Left lobe of liver (tissue), 2 donors: Measurements from ENCODE around the gene ADRA2C. TPM values are rescaled to one million over a fixed set of nuclear protein-coding genes. Genes with fewer than 3 reads are reported as not detected.
"Not testable (repeated sequence)": the region's sequence is repeated elsewhere in the genome, so short reads cannot be mapped to it uniquely, and the experiment has no call there.

Experiments
- ATAC-seq: fragments of 200-7000 bp; cut with Tn5 transposase; one replicate; pipeline ENCODE4 v1.9.1; 2020; ENCODE audit warnings: mild to moderate bottlenecking, moderate library complexity
- DNase-seq: peaks from one replicate; pipeline ENCODE4 v3.0.0-alpha.2; 2020; ENCODE audit warnings: low spot score
- total RNA-seq: library from RNA; stranded (reverse); gene quantifications from one replicate; pipeline ENCODE4 v1.2.1, GENCODE V29; 2021
- donor health status: DM: no; HTN: no; CAD: no; lungs with moderate emphysema.
- donor health status: DM: no; HTN: yes; CAD: no.

The ADRA2C gene
- total RNA-seq, 1 donor from 2014 or later: 0.28 TPM

DNA sequence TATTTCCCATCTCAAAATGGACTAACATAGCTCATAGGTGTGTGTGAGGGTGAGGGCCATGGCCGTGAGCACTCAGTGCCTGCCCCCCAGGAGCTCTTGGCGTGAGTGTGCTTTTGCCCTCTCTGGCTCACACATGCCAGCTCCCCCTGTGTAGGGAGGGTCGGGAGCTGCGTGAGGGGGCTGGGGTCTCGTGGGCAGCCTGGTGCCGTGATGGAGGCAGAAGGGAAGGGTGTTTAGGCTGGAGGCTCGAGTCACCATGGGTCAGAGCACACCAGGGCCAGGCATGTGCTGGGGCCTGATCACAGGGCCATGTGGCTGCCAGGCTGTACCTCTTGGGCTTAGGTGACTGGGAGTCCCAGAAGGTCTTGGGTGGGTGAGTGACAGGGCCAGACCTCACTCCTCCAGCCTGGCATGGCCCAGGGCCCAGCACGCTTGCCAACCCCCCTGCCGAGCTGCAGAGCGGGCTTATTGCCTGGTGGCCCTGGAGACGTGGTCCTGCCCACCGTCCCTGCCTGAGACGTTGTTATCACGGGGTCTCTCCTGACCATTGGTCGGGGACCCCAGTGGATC lies 44.0 kb downstream of the ADRA2C start:
- no peak for ATAC-seq
- no peak for DNase-seq

DNA sequence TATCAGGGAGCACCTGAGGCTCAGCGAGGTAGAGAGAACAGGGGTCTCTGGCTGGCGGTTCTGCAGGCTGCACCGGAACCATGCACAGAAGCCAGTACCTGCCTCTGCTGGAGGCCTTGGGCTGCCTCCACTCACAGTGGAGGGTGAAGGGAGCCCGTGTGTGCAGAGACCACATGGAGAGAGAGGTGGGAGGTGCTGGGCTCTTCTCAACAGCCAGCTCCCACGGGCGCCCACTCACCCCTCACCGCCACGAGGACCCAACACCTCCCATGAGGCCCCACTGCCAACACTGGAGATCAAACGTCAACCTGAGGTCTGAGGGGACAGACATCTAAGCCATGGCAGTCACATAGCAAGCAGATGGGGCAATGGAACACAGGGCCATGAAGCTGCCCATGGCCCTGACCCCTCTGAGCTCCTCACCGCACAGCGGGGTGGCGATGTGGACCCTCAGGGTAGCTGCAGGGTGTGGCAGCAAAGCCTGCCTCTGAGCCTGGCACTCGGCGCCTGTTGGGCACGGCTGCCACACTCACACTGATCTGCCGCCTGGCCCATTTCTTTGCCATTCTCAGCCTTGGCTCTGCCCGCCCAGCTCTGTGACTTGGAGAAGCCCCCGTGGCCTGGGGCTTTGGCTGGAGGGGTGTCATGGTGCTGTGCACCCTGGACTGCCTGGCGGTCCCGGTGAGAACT lies 44.8 kb downstream of the ADRA2C start:
- ATAC-seq: no peak
- no peak for DNase-seq

DNA sequence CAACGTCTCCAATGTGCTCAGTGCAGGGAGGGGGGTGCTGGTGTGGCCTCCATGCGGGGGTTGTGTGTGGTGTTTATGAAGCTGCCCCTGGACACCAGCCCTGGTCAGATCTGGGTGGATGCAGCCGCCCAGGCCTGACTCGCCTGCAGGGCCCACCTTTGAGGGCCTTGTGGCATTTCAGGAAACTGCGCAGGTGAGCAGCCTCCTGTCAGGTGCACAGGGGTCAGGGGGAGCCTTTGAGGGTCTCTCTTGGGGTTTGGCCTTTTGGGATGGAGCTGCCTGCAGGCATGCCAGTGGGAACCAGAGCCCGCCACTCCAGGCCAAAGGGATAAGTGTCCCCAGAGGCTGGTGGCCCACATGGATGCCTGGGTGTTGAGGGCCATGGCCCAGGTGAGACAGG lies 45.4 kb downstream of the ADRA2C start:
- ATAC-seq: no peak
- DNase-seq: no peak

DNA sequence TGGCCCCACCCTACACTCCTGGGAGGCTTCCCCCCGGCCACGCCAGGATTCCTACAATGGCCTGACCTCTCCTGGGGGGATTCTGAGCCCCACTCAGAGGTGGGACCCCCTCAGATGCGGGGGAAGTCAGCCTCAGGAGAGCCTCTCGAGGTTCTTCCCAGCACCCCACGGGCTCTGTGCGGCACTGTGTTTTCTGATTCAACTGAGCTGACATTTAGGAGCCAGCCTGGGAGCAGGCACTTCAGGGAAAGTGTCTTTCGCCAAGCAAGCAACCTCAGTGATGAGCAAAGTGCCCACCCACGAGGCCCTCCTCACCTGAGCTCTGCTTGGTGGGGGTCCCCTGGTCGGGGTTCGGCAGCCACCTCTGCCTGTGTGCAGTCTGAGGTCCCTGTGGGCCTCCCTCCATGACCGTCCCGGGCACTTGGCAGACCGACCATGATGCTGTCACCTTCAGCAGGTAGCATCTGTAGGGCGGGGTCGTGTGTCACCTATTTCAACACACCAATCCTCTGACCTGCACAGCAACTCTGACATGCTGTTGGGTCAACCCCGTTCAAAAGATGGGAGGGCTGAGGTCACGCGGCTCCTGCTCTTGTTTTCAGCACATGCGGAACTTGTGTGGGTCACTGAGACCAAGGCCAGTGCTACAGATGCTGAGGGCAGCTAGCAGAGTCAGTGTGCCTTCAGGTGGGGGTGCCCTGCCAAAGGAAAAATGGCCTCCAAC lies 46.2 kb downstream of the ADRA2C start:
- no peak for ATAC-seq
- no peak for DNase-seq

DNA sequence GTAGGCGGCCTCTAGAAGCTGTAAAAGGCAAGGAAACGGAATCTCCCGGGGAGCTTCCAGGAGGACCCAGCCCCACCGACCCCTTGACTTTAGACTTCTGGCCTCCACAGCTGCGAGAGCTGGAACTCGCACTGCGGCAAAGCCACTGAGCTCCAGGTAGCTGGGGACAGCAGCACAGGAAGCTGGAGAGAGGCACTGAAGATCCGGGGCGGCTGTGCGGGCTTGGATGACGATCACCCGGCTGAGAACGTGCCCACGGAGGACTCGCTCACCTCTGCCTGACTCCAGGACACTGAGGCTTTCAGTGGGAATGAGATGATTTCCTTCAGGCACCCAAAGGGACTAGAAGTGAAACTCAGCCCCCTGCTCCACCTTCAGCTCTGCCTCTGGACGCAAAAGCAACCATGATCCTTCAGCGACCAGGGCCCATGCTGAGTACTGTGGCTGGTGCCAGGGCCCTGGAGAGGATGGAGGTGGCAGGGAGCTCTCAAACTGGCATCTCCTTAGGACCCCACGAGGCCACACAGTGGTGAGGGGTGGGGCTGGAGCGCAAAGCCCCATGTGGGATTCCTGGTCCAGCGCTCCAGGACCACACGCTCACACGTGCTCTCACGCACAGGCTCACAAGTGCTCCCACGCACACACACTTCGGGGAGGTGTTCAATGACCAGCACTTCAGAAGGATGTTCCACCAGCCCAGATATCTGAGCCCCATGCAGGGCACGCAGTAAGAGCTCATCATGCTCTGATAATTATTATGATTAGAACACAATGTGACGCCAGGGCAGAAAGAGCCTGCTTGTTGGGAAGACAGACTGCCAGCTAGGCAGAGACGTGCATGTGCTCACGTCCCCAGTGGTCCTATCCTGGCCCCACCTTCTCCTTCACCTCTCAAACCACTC lies 47.2 kb downstream of the ADRA2C start:
- no peak for DNase-seq

DNA sequence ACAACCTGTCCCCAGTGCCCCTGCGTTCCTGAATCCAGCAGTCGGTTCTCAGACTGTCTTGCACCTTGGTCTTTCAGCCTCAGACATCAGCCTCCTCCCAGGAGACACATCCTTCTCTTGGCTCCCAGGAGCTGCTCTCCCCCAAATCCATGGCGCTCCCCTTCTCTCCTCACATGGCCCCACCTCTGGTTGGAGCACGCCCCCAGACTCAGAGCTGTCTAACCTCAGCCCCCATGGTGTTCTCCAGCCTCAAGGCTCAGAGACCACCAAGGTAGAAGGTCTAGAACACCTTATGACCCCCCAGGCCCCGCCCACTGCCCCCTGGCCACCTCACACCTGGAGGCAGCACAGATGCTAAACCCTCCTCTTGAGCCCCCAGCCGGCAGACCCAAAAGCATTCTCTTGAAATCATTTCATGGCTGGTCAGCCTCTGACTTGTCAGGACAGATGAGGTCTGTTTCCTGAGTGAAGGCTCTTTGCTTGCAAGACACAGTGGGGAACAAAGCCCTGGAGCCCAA lies 47.9 kb downstream of the ADRA2C start:
- ATAC-seq: no peak
- no peak for DNase-seq

More for the DNA sequence above, 47.2 kb downstream of the ADRA2C start:
- ATAC-seq: no peak

DNA sequence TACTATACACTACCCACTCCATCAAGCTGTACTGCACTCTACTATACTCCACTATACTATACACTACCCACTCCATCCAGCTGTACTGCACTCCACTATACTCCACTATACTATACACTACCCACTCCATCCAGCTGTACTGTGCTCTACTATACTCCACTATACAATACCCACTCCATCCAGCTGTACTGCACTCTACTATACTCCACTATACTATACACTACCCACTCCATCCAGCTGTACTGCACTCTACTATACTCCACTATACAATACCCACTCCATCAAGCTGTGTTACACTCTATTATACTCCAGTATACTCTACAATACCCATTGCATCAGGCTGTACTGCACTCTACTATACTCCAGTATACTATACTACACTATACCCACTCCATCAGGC lies 48.7 kb downstream of the ADRA2C start:
- ATAC-seq, DNase-seq: not testable (repeated sequence)

DNA sequence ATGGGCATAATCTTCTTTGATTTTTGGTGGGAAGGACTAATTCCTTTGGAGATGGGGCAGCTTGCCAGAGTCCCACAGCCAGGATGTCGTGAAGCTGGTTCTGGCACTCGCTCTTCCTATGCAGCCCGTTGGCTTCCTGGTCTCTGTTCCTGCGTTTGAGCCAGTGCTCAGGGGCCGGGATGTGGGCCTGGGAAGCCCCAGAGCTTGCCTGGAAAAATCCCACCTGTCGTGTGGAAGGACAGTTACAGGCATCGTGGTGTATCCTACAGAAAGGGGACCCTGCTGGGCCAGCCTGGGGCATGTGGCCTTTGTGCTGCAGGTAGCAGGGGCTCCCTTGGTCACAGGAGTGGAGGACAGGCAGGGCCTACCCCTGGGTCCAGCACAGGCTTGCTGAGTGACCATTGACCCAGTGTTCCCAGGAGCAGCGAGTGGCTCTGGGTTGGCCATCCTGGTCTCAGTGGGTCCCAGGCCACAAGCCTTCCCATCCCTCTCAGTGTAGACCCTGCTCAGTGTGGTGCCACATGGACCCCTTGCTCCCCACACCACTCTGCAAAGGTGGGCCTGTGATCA lies 50.2 kb downstream of the ADRA2C start:
- DNase-seq: no peak
- ATAC-seq: no peak

DNA sequence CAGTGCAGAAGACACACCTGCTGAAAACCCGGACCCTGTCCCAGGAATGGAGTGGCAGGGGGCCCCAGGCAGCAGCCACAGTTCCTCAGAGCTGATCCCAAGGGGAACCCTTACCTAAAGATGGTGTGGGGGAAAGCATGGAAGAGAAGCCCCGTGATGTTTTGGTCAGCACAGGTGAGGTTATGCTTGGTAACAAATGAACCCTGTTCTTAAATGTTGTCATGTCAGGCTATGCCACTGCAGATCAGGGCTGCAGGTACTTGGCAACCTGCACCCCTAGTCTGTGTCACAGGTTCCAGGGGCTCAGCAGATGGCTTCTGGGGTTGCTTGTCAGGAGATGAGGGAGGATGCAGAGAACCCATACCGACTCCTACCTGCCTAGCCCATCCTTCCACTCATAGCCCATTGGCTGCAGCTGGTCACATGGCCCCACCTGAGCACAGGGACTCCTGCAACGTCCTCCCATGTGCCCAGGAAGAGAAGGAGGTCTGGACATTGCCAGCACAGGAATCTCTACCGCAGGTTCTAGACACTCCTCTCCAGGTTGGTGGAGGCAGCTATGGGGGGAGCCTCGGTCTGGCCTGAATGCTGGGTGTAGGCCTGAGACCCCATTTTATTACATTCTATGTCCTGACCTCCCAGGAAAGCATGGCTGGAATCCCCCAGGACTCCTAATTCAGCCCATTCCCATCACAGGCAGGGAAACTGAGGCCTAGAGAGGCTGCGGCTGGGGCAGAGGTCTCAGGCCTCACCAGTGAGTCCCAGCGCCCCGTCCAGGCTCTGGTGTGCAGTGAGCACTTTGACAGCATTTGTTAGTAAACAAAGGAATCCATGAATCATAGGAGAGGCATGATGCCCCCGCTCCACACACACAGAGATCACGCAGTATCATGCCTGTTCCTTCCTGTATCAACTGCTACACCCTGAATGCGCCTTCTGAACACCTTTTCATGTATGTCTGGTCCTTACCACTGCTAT lies 51.1 kb downstream of the ADRA2C start:
- ATAC-seq (no peak), DNase-seq (no peak)

Other genes starting within 250 kb of the ADRA2C start
- gene LRPAP1, start 234.0 kb upstream of the ADRA2C start, total RNA-seq: 72.6 TPM